SH-SY5Y (cell line): ENCODE data around the gene SMARCA2.

Source experiments
- GATA2 ChIP-seq: IDR thresholded peaks from 2 replicates; pipeline ENCODE4 v1.6.1; 2011; ENCODE audit warnings: mild to moderate bottlenecking, low read depth, low read length
- GATA3 ChIP-seq: IDR thresholded peaks from 2 replicates; pipeline ENCODE4 v1.6.1; 2011; ENCODE audit warnings: low read depth, mild to moderate bottlenecking, low read length, moderate library complexity

GRCh38 chr9:2214707-2215106 is 199.6 kb downstream of the SMARCA2 start:
- no peak for TF ChIP-seq GATA2
- 0 out of 2 replicates have a peak, but pooled peaks have one; percentile 25 for TF ChIP-seq GATA3
